WTC11 (cell line): Measurements from ENCODE around the gene PHC3. TPM values are rescaled to one million over a fixed set of nuclear protein-coding genes. Genes with fewer than 3 reads are reported as not detected.

Experiments used
- ATAC-seq: fragments of 200-7000 bp; cut with Tn5 transposase; 2 replicates; pipeline ENCODE4 v1.10.0; 2021; ENCODE audit warnings: mild to moderate bottlenecking, moderate library complexity
- CTCF ChIA-PET: fragments of 300-600 bp; sonication (Branson Sonifier 250); formaldehyde crosslinking; loops from one replicate; lab custom pipeline; 2021; ENCODE audit warnings: antibody characterized with exemption; lab: Charles Lee
- POLR2A ChIA-PET: fragments of 350-600 bp; sonication (Branson Sonifier 250); formaldehyde crosslinking; loops from one replicate; lab custom pipeline; 2021; ENCODE audit warnings: antibody characterized with exemption; lab: Charles Lee
- DNase-seq: peaks from one replicate; pipeline ENCODE4 v3.0.0; 2021; ENCODE audit warnings: low spot score
- H3K27ac Mint-ChIP-seq: 2 replicates; pipeline ENCODE4 v1.8.0; 2021; ENCODE audit warnings: mixed read lengths
- H3K27me3 Mint-ChIP-seq: 2 replicates; pipeline ENCODE4 v1.8.0; 2021; ENCODE audit warnings: low read depth, mild to moderate bottlenecking, moderate library complexity, mixed read lengths
- H3K36me3 Mint-ChIP-seq: 2 replicates; pipeline ENCODE4 v1.8.0; 2021; ENCODE audit warnings: mixed read lengths
- H3K4me1 Mint-ChIP-seq: 2 replicates; pipeline ENCODE4 v1.8.0; 2022; ENCODE audit warnings: mixed read lengths
- H3K4me3 Mint-ChIP-seq: 2 replicates; pipeline ENCODE4 v1.8.0; 2021; ENCODE audit warnings: mild to moderate bottlenecking, moderate library complexity, mixed read lengths
- H3K9me3 Mint-ChIP-seq: 2 replicates; pipeline ENCODE4 v1.8.0; 2021; ENCODE audit warnings: mixed read lengths
- AR ChIP-seq: fragments of 250-450 bp; sonication (Bioruptor Pico); IDR thresholded peaks from 2 replicates; pipeline ENCODE4 v1.9.0; 2021; ENCODE audit warnings: mild to moderate bottlenecking
- ATF2 ChIP-seq: sonication (generic); formaldehyde crosslinking; IDR thresholded peaks from 2 replicates; pipeline ENCODE4 v1.8.1; 2022; ENCODE audit warnings: low read depth, missing genetic modification reagents, borderline replicate concordance
- ATF3 ChIP-seq: sonication (generic); formaldehyde crosslinking; conservative IDR thresholded peaks from 2 replicates; pipeline ENCODE4 v1.8.1; 2022; ENCODE audit warnings: mild to moderate bottlenecking, missing genetic modification reagents
- CREB1 ChIP-seq: sonication (generic); formaldehyde crosslinking; IDR thresholded peaks from 2 replicates; pipeline ENCODE4 v1.8.0; 2023; ENCODE audit warnings: mild to moderate bottlenecking, missing genetic modification reagents
- E2F5 ChIP-seq: sonication (generic); formaldehyde crosslinking; IDR thresholded peaks from 2 replicates; pipeline ENCODE4 v1.8.1; 2022; ENCODE audit warnings: mild to moderate bottlenecking, moderate library complexity, missing genetic modification reagents
- ELF4 ChIP-seq: sonication (generic); formaldehyde crosslinking; IDR thresholded peaks from 2 replicates; pipeline ENCODE4 v1.8.1; 2022; ENCODE audit warnings: low read depth, mild to moderate bottlenecking, moderate library complexity, missing genetic modification reagents
- EMX1 ChIP-seq: fragments of 250-450 bp; sonication (Bioruptor Pico); IDR thresholded peaks from 2 replicates; pipeline ENCODE4 v1.8.0; 2021; ENCODE audit warnings: mild to moderate bottlenecking
- GRHL2 ChIP-seq: fragments of 250-450 bp; sonication (Bioruptor Pico); IDR thresholded peaks from 2 replicates; pipeline ENCODE4 v1.8.0; 2022; ENCODE audit warnings: mild to moderate bottlenecking, moderate library complexity; ENCODE audit not compliant: insufficient replicate concordance, severe bottlenecking
- IRF2 ChIP-seq: sonication (generic); formaldehyde crosslinking; IDR thresholded peaks from 2 replicates; pipeline ENCODE4 v1.8.0; 2022; ENCODE audit warnings: low read depth, missing genetic modification reagents, borderline replicate concordance
- MYBL2 ChIP-seq: sonication (generic); formaldehyde crosslinking; IDR thresholded peaks from 2 replicates; pipeline ENCODE4 v1.8.1; 2023; ENCODE audit warnings: mild to moderate bottlenecking, moderate library complexity, missing genetic modification reagents
- NFYB ChIP-seq: sonication (generic); formaldehyde crosslinking; conservative IDR thresholded peaks from 2 replicates; pipeline ENCODE4 v1.8.0; 2022; ENCODE audit warnings: low read depth, missing genetic modification reagents
- PRDM15 ChIP-seq: sonication (generic); formaldehyde crosslinking; IDR thresholded peaks from 2 replicates; pipeline ENCODE4 v1.8.0; 2022; ENCODE audit warnings: missing genetic modification reagents
- PREB ChIP-seq: sonication (generic); formaldehyde crosslinking; IDR thresholded peaks from 2 replicates; pipeline ENCODE4 v1.8.1; 2022; ENCODE audit warnings: mild to moderate bottlenecking, missing genetic modification reagents, moderate library complexity, borderline replicate concordance
- SMAD3 ChIP-seq: sonication (generic); formaldehyde crosslinking; IDR thresholded peaks from 2 replicates; pipeline ENCODE4 v1.8.0; 2022; ENCODE audit warnings: missing genetic modification reagents, mild to moderate bottlenecking, borderline replicate concordance
- SMAD4 ChIP-seq: sonication (generic); formaldehyde crosslinking; IDR thresholded peaks from 2 replicates; pipeline ENCODE4 v1.8.0; 2022; ENCODE audit warnings: mild to moderate bottlenecking, missing genetic modification reagents
- STAT6 ChIP-seq: sonication (generic); formaldehyde crosslinking; conservative IDR thresholded peaks from 2 replicates; pipeline ENCODE4 v1.8.1; 2023; ENCODE audit warnings: mild to moderate bottlenecking, low read depth, missing genetic modification reagents, moderate library complexity
- TP53 ChIP-seq: sonication (generic); formaldehyde crosslinking; IDR thresholded peaks from 2 replicates; pipeline ENCODE4 v1.8.1; 2023; ENCODE audit warnings: mild to moderate bottlenecking, missing genetic modification reagents
- ZNF263 ChIP-seq: sonication (generic); formaldehyde crosslinking; IDR thresholded peaks from 2 replicates; pipeline ENCODE4 v1.8.1; 2022; ENCODE audit warnings: low read depth, mild to moderate bottlenecking, moderate library complexity, missing genetic modification reagents
- total RNA-seq: library from RNA; stranded (reverse); gene quantifications from 3 replicates; pipeline ENCODE4 v1.2.3, GENCODE V29; 2021

PHC3 gene
- total RNA-seq, 1 experiment from 2014 or later, result 27.8 TPM

- Mint-ChIP-seq H3K36me3 (peaks cover 17% of the 10 kb centered on the region), H3K4me3 (no peak overlapping the region)
- ChIA-PET CTCF (no interaction called here), POLR2A (no interaction called here)
- no peak for ATAC-seq
- TF ChIP-seq IRF2 (CRISPR knock-in tag) (no peak), EMX1 (CRISPR knock-in tag) (no peak), PREB (CRISPR knock-in tag) (no peak), NFYB (no peak), ZNF263 (no peak), TP53 (CRISPR knock-in tag) (no peak), ATF3 (no peak), E2F5 (no peak), AR (CRISPR knock-in tag) (no peak)
- TF ChIP-seq, all 79 proteins: peak for 0
- Mint-ChIP-seq H3K9me3 (no peaks in the 10 kb centered on the region), H3K4me1 (no peaks in the 10 kb centered on the region), H3K27ac (no peak overlapping the region), H3K27me3 (no peaks in the 10 kb centered on the region)
- no peak for DNase-seq
Measured at GRCh38 chr3:170102431-170102830, 79.1 kb downstream of the PHC3 start.

- no peak for DNase-seq
- ChIA-PET POLR2A (no interaction called here), CTCF (interaction anchor here (1.1 kb wide), 1 partner anchor 22 kb away, joined by 4 read pairs; no protein-coding TSS in a partner anchor)
- Mint-ChIP-seq H3K4me1 (no peaks in the 10 kb centered on the region), H3K9me3 (no peaks in the 10 kb centered on the region), H3K27ac (no peak overlapping the region), H3K27me3 (no peaks in the 10 kb centered on the region), H3K36me3 (peaks cover 28% of the 10 kb centered on the region), H3K4me3 (no peak overlapping the region)
- ATAC-seq, result no peak
- TF ChIP-seq ATF2 (CRISPR knock-in tag), result no peak
- no peak for TF ChIP-seq PREB (CRISPR knock-in tag)
- TF ChIP-seq MYBL2 (CRISPR knock-in tag), result no peak
- TF ChIP-seq SMAD4, result no peak
- TF ChIP-seq CREB1, result no peak
- TF ChIP-seq SMAD3, result no peak
- TF ChIP-seq PRDM15 (CRISPR knock-in tag), result no peak
- TF ChIP-seq STAT6 (CRISPR knock-in tag), result no peak
- no peak for TF ChIP-seq GRHL2 (CRISPR knock-in tag)
- TF ChIP-seq ELF4 (CRISPR knock-in tag), result no peak
- TF ChIP-seq E2F5, result no peak
- no peak for TF ChIP-seq IRF2 (CRISPR knock-in tag)
Measured at GRCh38 chr3:170100944-170101343, 80.6 kb downstream of the PHC3 start.
